Measurements from ENCODE around the gene GOSR2.

- no peak for TF ChIP-seq CTCF (IDR thresholded peaks at IDR 0.05)
- no peak for TF ChIP-seq EP300 (IDR thresholded peaks at IDR 0.05)
Measured at GRCh38 chr17:46875849-46876352, 47.1 kb upstream of the GOSR2 start.

Data from sigmoid colon (tissue), 4 donors.